ENCODE results near the gene COL15A1.

GRCh38 chr9:98949565-98949964 is 5.9 kb downstream of the COL15A1 start:
- TF ChIP-seq CTCF (IDR thresholded peaks at IDR 0.05 in 4 of 5, conservative IDR thresholded peaks at IDR 0.05 in 1 of 5) (no peak), POLR2A (IDR thresholded peaks at IDR 0.05) (no peak)

All from gastrocnemius medialis (tissue), 4 donors.